SK-N-SH (cell line): ENCODE data around the gene DNAH11. TPM values are rescaled to one million over a fixed set of nuclear protein-coding genes. Genes with fewer than 3 reads are reported as not detected.

ENCODE experiments used
- CTCF ChIA-PET: fragments of 300-600, 350-600 bp; formaldehyde crosslinking; extraction: SDS; loops from one replicate; lab custom pipeline; 2021; lab: Yijun Ruan, JAX
- POLR2A ChIA-PET: fragments of 350-600 bp; sonication (Branson Sonifier 250); formaldehyde crosslinking; extraction: SDS; loops from one replicate; lab custom pipeline; 2020; ENCODE audit warnings: antibody characterized with exemption, inconsistent platforms; lab: Yijun Ruan, JAX
- DNase-seq: peaks from one replicate; pipeline ENCODE4 v3.0.0; 2012
- H2AFZ ChIP-seq: fragments of 200-600 bp; sonication (generic); 2 replicates; pipeline ENCODE4 v1.8.1; 2016; ENCODE audit warnings: antibody characterized with exemption, mild to moderate bottlenecking, low read depth
- H3F3A ChIP-seq: fragments of 200-600 bp; sonication (generic); replicated peaks from 2 replicates; pipeline ENCODE3; 2016; ENCODE audit warnings: antibody characterized with exemption, mild to moderate bottlenecking; ENCODE audit not compliant: insufficient read depth
- H3K27ac ChIP-seq, 2 experiments: fragments of 200-500 bp in 1 of 2; fragments of 200-600 bp in 1 of 2; sonication (Bioruptor generic) in 1 of 2; sonication (generic), shearing (Covaris generic) in 1 of 2; 2 replicates each; pipeline versions ENCODE4 v1.5.1 to v1.6.1; 2014 to 2016; ENCODE audit warnings: low read depth in 2 of 2, inconsistent platforms in 1 of 2, low read length in 1 of 2, mild to moderate bottlenecking in 1 of 2, mixed read lengths in 1 of 2
- H3K27me3 ChIP-seq: fragments of 200-600 bp; sonication (generic), shearing (Covaris generic); 2 replicates; pipeline ENCODE4 v1.6.1; 2016; ENCODE audit warnings: mixed run types; ENCODE audit not compliant: insufficient read depth
- H3K36me3 ChIP-seq, 2 experiments: fragments of 200-500 bp in 1 of 2; fragments of 200-600 bp in 1 of 2; sonication (Bioruptor generic) in 1 of 2; sonication (generic) in 1 of 2; replicated peaks in 1 of 2; 2 replicates each; pipeline versions ENCODE3 to v1.5.1; 2014 to 2016; ENCODE audit warnings: low read length in 1 of 2, mild to moderate bottlenecking in 1 of 2; ENCODE audit not compliant: insufficient read depth in 2 of 2, control insufficient read depth in 1 of 2
- H3K4me1 ChIP-seq, 2 experiments: fragments of 200-500 bp in 1 of 2; fragments of 200-600 bp in 1 of 2; sonication (Bioruptor generic) in 1 of 2; sonication (generic), shearing (Covaris generic) in 1 of 2; 2 replicates each; pipeline versions ENCODE4 v1.5.1 to v1.6.1; 2014 to 2016; ENCODE audit warnings: low read depth in 1 of 2, low read length in 1 of 2, mixed run types in 1 of 2; ENCODE audit not compliant: insufficient read depth in 2 of 2, control insufficient read depth in 1 of 2
- H3K4me2 ChIP-seq: fragments of 200-600 bp; sonication (generic), shearing (Covaris generic); 2 replicates; pipeline ENCODE4 v1.6.1; 2017; ENCODE audit warnings: mixed run types
- H3K4me3 ChIP-seq, 2 experiments: fragments of 200-500 bp in 1 of 2; fragments of 200-600 bp in 1 of 2; sonication (Bioruptor generic) in 1 of 2; sonication (generic), shearing (Covaris generic) in 1 of 2; 2 replicates each; pipeline versions ENCODE4 v1.5.1 to v1.8.1; 2014 to 2016; ENCODE audit warnings: low read depth in 2 of 2, inconsistent platforms in 1 of 2, low read length in 1 of 2, mild to moderate bottlenecking in 1 of 2, mixed read lengths in 1 of 2, moderate library complexity in 1 of 2
- H3K79me2 ChIP-seq: fragments of 200-600 bp; sonication (generic); 2 replicates; pipeline ENCODE4 v1.8.1; 2017; ENCODE audit warnings: mild to moderate bottlenecking; ENCODE audit not compliant: insufficient read depth
- H3K9ac ChIP-seq: fragments of 200-600 bp; sonication (generic); 2 replicates; pipeline ENCODE4 v1.6.1; 2017; ENCODE audit warnings: mixed run types
- H3K9me2 ChIP-seq: fragments of 200-600 bp; sonication (generic); 2 replicates; pipeline ENCODE4 v1.6.1; 2017; ENCODE audit warnings: mixed run types
- H3K9me3 ChIP-seq: fragments of 200-600 bp; sonication (generic); 2 replicates; pipeline ENCODE4 v1.6.1; 2017; ENCODE audit warnings: mixed run types, mild to moderate bottlenecking, moderate library complexity
- H4K20me1 ChIP-seq: fragments of 200-600 bp; sonication (generic); 2 replicates; pipeline ENCODE4 v1.6.1; 2017; ENCODE audit warnings: mild to moderate bottlenecking, mixed run types; ENCODE audit not compliant: insufficient read depth
- FOXM1 ChIP-seq: IDR thresholded peaks from 2 replicates; pipeline ENCODE4 v1.4.0; 2012; ENCODE audit warnings: low read depth, mild to moderate bottlenecking
- MEF2A ChIP-seq: IDR thresholded peaks from 2 replicates; pipeline ENCODE4 v1.4.0; 2012; ENCODE audit warnings: low read depth, borderline replicate concordance
- NFIC ChIP-seq: IDR thresholded peaks from 2 replicates; pipeline ENCODE4 v1.4.0; 2012; ENCODE audit warnings: borderline replicate concordance
- TAF1 ChIP-seq: IDR thresholded peaks from 2 replicates; pipeline ENCODE4 v1.6.1; 2012; ENCODE audit warnings: low read depth, mild to moderate bottlenecking, low read length, moderate library complexity, borderline replicate concordance
- YY1 ChIP-seq: IDR thresholded peaks from 2 replicates; pipeline ENCODE4 v1.4.0; 2012; ENCODE audit warnings: low read depth, mild to moderate bottlenecking
- WGBS: methylation state at CpG from one replicate; pipeline ENCODE4 v1.1.6; 2017; ENCODE audit warnings: low lambda C conversion rate; 5-methylcytosine and 5-hydroxymethylcytosine counted together
- polyA plus RNA-seq, 3 experiments: library from polyadenylated mRNA; depleted of rRNA; stranded (reverse); fragments of >200 nt; gene quantifications; 2 replicates each; pipeline ENCODE4 v1.2.3, GENCODE V29; 2012
- TF ChIP-seq, protein P1 (sequence below): IDR thresholded peaks from 2 replicates; pipeline ENCODE4; 2012
- TF ChIP-seq, protein P2 (sequence below): fragments of 200-600 bp; sonication (generic); IDR thresholded peaks from 2 replicates; pipeline ENCODE4 v1.6.1; 2017; ENCODE audit warnings: antibody characterized with exemption, mild to moderate bottlenecking, moderate library complexity
- TF ChIP-seq, protein P3 (sequence below): fragments of 150-350 bp; IDR thresholded peaks from 2 replicates; pipeline ENCODE4 v1.6.1; 2017; ENCODE audit warnings: antibody characterized with exemption, low read length, low read depth, borderline replicate concordance
- TF ChIP-seq, protein P4 (sequence below): IDR thresholded peaks from 2 replicates; pipeline ENCODE4 v1.4.0; 2012; ENCODE audit warnings: low read depth, borderline replicate concordance
- TF ChIP-seq, protein P5 (sequence below): IDR thresholded peaks from 2 replicates; pipeline ENCODE4 v1.6.1; 2012; ENCODE audit warnings: mild to moderate bottlenecking, low read depth, low read length, moderate library complexity

The DNAH11 gene
- polyA plus RNA-seq, 1 of the 3 experiments (the other 2 are of a cell fraction) = 0.77 TPM

DNA sequence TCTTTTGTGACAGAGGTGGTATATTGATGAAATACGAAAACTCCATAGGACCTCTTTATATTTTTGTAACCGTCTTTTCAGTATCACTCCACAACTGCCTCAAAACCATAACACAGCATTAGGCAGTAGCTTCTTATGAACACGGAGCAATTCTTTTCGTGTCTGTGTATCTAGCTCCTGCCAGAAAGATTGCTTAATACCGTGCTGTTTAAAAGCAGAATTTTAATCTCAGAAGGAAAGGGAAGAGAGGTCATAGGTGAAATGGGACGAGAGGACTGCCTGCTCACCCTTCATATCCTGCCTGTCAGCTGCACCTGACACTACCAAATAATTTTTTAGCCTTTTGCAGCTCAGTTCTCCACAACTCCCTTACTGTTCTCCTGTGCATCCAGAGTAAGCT is 200.7 kb downstream of the DNAH11 start:
- no peaks in the 10 kb centered on the region for H4K20me1 ChIP-seq
- no peak for DNase-seq
- POLR2A ChIA-PET = no interaction called here
- no peak overlapping the region for H3K27ac ChIP-seq
- no peak overlapping the region for H3K4me3 ChIP-seq
- TF ChIP-seq FOXM1 = no peak
- TF ChIP-seq YY1 = no peak
- TF ChIP-seq, protein P1, sequence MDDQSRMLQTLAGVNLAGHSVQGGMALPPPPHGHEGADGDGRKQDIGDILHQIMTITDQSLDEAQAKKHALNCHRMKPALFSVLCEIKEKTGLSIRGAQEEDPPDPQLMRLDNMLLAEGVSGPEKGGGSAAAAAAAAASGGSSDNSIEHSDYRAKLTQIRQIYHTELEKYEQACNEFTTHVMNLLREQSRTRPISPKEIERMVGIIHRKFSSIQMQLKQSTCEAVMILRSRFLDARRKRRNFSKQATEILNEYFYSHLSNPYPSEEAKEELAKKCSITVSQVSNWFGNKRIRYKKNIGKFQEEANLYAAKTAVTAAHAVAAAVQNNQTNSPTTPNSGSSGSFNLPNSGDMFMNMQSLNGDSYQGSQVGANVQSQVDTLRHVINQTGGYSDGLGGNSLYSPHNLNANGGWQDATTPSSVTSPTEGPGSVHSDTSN = no peak
- TF ChIP-seq TAF1 = no peak
- no peak for TF ChIP-seq NFIC
- TF ChIP-seq, protein P2, sequence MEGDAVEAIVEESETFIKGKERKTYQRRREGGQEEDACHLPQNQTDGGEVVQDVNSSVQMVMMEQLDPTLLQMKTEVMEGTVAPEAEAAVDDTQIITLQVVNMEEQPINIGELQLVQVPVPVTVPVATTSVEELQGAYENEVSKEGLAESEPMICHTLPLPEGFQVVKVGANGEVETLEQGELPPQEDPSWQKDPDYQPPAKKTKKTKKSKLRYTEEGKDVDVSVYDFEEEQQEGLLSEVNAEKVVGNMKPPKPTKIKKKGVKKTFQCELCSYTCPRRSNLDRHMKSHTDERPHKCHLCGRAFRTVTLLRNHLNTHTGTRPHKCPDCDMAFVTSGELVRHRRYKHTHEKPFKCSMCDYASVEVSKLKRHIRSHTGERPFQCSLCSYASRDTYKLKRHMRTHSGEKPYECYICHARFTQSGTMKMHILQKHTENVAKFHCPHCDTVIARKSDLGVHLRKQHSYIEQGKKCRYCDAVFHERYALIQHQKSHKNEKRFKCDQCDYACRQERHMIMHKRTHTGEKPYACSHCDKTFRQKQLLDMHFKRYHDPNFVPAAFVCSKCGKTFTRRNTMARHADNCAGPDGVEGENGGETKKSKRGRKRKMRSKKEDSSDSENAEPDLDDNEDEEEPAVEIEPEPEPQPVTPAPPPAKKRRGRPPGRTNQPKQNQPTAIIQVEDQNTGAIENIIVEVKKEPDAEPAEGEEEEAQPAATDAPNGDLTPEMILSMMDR = no peak
- TF ChIP-seq, protein P3, sequence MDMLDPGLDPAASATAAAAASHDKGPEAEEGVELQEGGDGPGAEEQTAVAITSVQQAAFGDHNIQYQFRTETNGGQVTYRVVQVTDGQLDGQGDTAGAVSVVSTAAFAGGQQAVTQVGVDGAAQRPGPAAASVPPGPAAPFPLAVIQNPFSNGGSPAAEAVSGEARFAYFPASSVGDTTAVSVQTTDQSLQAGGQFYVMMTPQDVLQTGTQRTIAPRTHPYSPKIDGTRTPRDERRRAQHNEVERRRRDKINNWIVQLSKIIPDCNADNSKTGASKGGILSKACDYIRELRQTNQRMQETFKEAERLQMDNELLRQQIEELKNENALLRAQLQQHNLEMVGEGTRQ = no peak
- TF ChIP-seq, protein P4, sequence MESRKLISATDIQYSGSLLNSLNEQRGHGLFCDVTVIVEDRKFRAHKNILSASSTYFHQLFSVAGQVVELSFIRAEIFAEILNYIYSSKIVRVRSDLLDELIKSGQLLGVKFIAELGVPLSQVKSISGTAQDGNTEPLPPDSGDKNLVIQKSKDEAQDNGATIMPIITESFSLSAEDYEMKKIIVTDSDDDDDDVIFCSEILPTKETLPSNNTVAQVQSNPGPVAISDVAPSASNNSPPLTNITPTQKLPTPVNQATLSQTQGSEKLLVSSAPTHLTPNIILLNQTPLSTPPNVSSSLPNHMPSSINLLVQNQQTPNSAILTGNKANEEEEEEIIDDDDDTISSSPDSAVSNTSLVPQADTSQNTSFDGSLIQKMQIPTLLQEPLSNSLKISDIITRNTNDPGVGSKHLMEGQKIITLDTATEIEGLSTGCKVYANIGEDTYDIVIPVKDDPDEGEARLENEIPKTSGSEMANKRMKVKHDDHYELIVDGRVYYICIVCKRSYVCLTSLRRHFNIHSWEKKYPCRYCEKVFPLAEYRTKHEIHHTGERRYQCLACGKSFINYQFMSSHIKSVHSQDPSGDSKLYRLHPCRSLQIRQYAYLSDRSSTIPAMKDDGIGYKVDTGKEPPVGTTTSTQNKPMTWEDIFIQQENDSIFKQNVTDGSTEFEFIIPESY = no peak
- no peak for TF ChIP-seq MEF2A
- TF ChIP-seq, protein P5, sequence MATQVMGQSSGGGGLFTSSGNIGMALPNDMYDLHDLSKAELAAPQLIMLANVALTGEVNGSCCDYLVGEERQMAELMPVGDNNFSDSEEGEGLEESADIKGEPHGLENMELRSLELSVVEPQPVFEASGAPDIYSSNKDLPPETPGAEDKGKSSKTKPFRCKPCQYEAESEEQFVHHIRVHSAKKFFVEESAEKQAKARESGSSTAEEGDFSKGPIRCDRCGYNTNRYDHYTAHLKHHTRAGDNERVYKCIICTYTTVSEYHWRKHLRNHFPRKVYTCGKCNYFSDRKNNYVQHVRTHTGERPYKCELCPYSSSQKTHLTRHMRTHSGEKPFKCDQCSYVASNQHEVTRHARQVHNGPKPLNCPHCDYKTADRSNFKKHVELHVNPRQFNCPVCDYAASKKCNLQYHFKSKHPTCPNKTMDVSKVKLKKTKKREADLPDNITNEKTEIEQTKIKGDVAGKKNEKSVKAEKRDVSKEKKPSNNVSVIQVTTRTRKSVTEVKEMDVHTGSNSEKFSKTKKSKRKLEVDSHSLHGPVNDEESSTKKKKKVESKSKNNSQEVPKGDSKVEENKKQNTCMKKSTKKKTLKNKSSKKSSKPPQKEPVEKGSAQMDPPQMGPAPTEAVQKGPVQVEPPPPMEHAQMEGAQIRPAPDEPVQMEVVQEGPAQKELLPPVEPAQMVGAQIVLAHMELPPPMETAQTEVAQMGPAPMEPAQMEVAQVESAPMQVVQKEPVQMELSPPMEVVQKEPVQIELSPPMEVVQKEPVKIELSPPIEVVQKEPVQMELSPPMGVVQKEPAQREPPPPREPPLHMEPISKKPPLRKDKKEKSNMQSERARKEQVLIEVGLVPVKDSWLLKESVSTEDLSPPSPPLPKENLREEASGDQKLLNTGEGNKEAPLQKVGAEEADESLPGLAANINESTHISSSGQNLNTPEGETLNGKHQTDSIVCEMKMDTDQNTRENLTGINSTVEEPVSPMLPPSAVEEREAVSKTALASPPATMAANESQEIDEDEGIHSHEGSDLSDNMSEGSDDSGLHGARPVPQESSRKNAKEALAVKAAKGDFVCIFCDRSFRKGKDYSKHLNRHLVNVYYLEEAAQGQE = no peak
- peaks cover 6% of the 10 kb centered on the region; the same call in 1 of the 2 replicates for H3K27me3 ChIP-seq
- CTCF ChIA-PET = interaction anchor here (0.9 kb wide), 1 partner anchor 24 kb away, joined by 3 read pairs; no protein-coding TSS in a partner anchor
- H3K9me3 ChIP-seq = no peaks in the 10 kb centered on the region
- H3K9ac ChIP-seq = no peak overlapping the region
- no peaks in the 10 kb centered on the region for H3F3A ChIP-seq
- no peaks in the 10 kb centered on the region for H3K79me2 ChIP-seq
- H3K9me2 ChIP-seq = no peaks in the 10 kb centered on the region
- H3K4me1 ChIP-seq = no peaks in the 10 kb centered on the region
- no peaks in the 10 kb centered on the region for H3K36me3 ChIP-seq
- H2AFZ ChIP-seq = no peak overlapping the region
- H3K4me2 ChIP-seq = no peak overlapping the region
- 1% methylated on average over 6 of the region's 6 CpGs for WGBS
